Natural killer cell (primary cell): ENCODE measurements around the gene SCMH1. TPM values are rescaled to one million over a fixed set of nuclear protein-coding genes. Genes with fewer than 3 reads are reported as not detected.

Source experiments
- ATAC-seq, 3 donors: fragments of 150-1000 bp in 2 of 3; fragments of 200-7000 bp in 1 of 3; cut with Tn5 transposase; 1 replicate in 1 of 3; 2 replicates in 2 of 3; pipeline ENCODE4 v1.10.0; 2021; ENCODE audit warnings: mild to moderate bottlenecking in 2 of 3, moderate library complexity in 2 of 3
- DNase-seq, 2 donors: peaks; one replicate each; pipeline versions ENCODE4 v3.0.0 to v3.0.0-alpha.2; 2013 to 2021; ENCODE audit warnings: mixed read lengths in 1 of 2
- H3K27ac ChIP-seq: one replicate; pipeline ENCODE4 v1.5.1; 2013; ENCODE audit warnings: mild to moderate bottlenecking, low read length
- H3K27me3 ChIP-seq: one replicate; pipeline ENCODE4 v1.6.1; 2013; ENCODE audit warnings: low read length; ENCODE audit not compliant: control insufficient read depth, insufficient read depth
- H3K36me3 ChIP-seq: one replicate; pipeline ENCODE4 v1.6.1; 2013; ENCODE audit warnings: low read length; ENCODE audit not compliant: control insufficient read depth, insufficient read depth
- H3K4me1 ChIP-seq: one replicate; pipeline ENCODE4 v1.6.1; 2013; ENCODE audit warnings: low read length; ENCODE audit not compliant: control insufficient read depth, insufficient read depth
- H3K4me3 ChIP-seq: one replicate; pipeline ENCODE4 v1.5.1; 2013; ENCODE audit warnings: low read length
- H3K9me3 ChIP-seq: one replicate; pipeline ENCODE4 v1.6.1; 2013; ENCODE audit warnings: low read length; ENCODE audit not compliant: control insufficient read depth, insufficient read depth
- H3K27ac Mint-ChIP-seq, 2 donors: one replicate each; pipeline ENCODE4 v1.8.0; 2022; ENCODE audit warnings: mild to moderate bottlenecking in 2 of 2, mixed read lengths in 2 of 2, moderate library complexity in 1 of 2
- H3K27me3 Mint-ChIP-seq, 2 donors: one replicate each; pipeline ENCODE4 v1.8.0; 2022; ENCODE audit warnings: low read depth in 2 of 2, mixed read lengths in 2 of 2
- H3K36me3 Mint-ChIP-seq: one replicate; pipeline ENCODE4 v1.8.0; 2022; ENCODE audit warnings: mixed read lengths
- H3K4me1 Mint-ChIP-seq, 2 donors: one replicate each; pipeline ENCODE4 v1.8.0; 2022; ENCODE audit warnings: mixed read lengths in 2 of 2
- H3K4me3 Mint-ChIP-seq: one replicate; pipeline ENCODE4 v1.8.0; 2022; ENCODE audit warnings: mild to moderate bottlenecking, moderate library complexity, mixed read lengths
- H3K9me3 Mint-ChIP-seq, 2 donors: one replicate each; pipeline ENCODE4 v1.8.0; 2022; ENCODE audit warnings: mixed read lengths in 2 of 2
- CTCF ChIP-seq: fragments of 200-600 bp; IDR thresholded peaks from one replicate; pipeline ENCODE4 v1.8.0; 2022; ENCODE audit warnings: antibody characterized with exemption
- WGBS: methylation state at CpG from one replicate; pipeline ENCODE4 v1.1.7; 2013; ENCODE audit warnings: missing lambda C conversion rate; ENCODE audit not compliant: insufficient coverage; 5-methylcytosine and 5-hydroxymethylcytosine counted together
- intact Hi-C: fragments of 100-400 bp; cut with micrococcal nuclease; formaldehyde crosslinking; loops from one replicate; pipeline ENCODE4 v1.14.2; 2022
- total RNA-seq, 4 donors: library from RNA; stranded (reverse); fragments of 120-200 nt in 1 of 4; gene quantifications; one replicate each; pipeline versions ENCODE4 v1.2.3 to v1.2.4, GENCODE V29; 2013 to 2022

SCMH1 gene
- total RNA-seq, 3 donors from 2014 or later (not counting 1 experiment from before 2014, with no cell fraction given): 8.3 to 10.2 (median 9.1) TPM

GRCh38 chr1:41286486-41286885 is 44.4 kb upstream of the SCMH1 start:
- peaks cover 15 to 19% of the 10 kb centered on the region in 2 donors for H3K27me3 Mint-ChIP-seq
- 89% methylated on average over 3 of the region's 3 CpGs for WGBS
- H3K4me1 ChIP-seq: peaks cover 17% of the 10 kb centered on the region
- H3K4me1 Mint-ChIP-seq: peaks cover 19 to 30% of the 10 kb centered on the region in 2 donors
- DNase-seq (no peak), ATAC-seq (no peak)
- H3K4me3 ChIP-seq: no peak overlapping the region
- no peaks in the 10 kb centered on the region for H3K36me3 ChIP-seq
- no peaks in the 10 kb centered on the region for H3K9me3 ChIP-seq
- intact Hi-C loops: no loop called here
- H3K9me3 Mint-ChIP-seq: no peaks in the 10 kb centered on the region
- no peaks in the 10 kb centered on the region for H3K27me3 ChIP-seq
- no peak for TF ChIP-seq CTCF
- no peak overlapping the region for H3K4me3 Mint-ChIP-seq
- H3K36me3 Mint-ChIP-seq: no peaks in the 10 kb centered on the region
- no peak overlapping the region for H3K27ac Mint-ChIP-seq
- no peak overlapping the region for H3K27ac ChIP-seq

GRCh38 chr1:41285818-41286217 is 43.7 kb upstream of the SCMH1 start:
- H3K27me3 ChIP-seq: no peaks in the 10 kb centered on the region
- no peak for DNase-seq
- WGBS: 72% methylated on average over 4 of the region's 4 CpGs
- H3K4me3 ChIP-seq: no peak overlapping the region
- H3K36me3 ChIP-seq: no peaks in the 10 kb centered on the region
- peaks cover 12 to 14% of the 10 kb centered on the region in 2 donors for H3K27me3 Mint-ChIP-seq
- H3K9me3 Mint-ChIP-seq: no peaks in the 10 kb centered on the region
- peaks cover 17% of the 10 kb centered on the region for H3K4me1 ChIP-seq
- H3K36me3 Mint-ChIP-seq: no peaks in the 10 kb centered on the region
- no peak for TF ChIP-seq CTCF
- peaks cover 19 to 30% of the 10 kb centered on the region in 2 donors for H3K4me1 Mint-ChIP-seq
- intact Hi-C loops: no loop called here
- no peak overlapping the region for H3K4me3 Mint-ChIP-seq
- no peaks in the 10 kb centered on the region for H3K9me3 ChIP-seq
- no peak overlapping the region for H3K27ac ChIP-seq
- H3K27ac Mint-ChIP-seq: peak overlapping the region in 1 of 2 donors; percentile 40
- ATAC-seq: no peak

GRCh38 chr1:41284121-41284520 is 42.0 kb upstream of the SCMH1 start:
- peaks cover 19 to 30% of the 10 kb centered on the region in 2 donors for H3K4me1 Mint-ChIP-seq
- H3K4me3 Mint-ChIP-seq: no peak overlapping the region
- Histone ChIP-seq H3K4me3 (no peak overlapping the region), H3K4me1 (peaks cover 17% of the 10 kb centered on the region), H3K27me3 (no peaks in the 10 kb centered on the region), H3K9me3 (no peaks in the 10 kb centered on the region), H3K36me3 (no peaks in the 10 kb centered on the region), H3K27ac (no peak overlapping the region)
- DNase-seq (no peak), ATAC-seq (no peak)
- H3K27ac Mint-ChIP-seq: no peak overlapping the region
- peaks cover under 1 to 10% of the 10 kb centered on the region in 2 donors for H3K27me3 Mint-ChIP-seq
- intact Hi-C loops: no loop called here
- no peak for TF ChIP-seq CTCF
- WGBS: 92% methylated on average over 1 of the region's 2 CpGs
- no peaks in the 10 kb centered on the region for H3K36me3 Mint-ChIP-seq
- H3K9me3 Mint-ChIP-seq: no peaks in the 10 kb centered on the region

- H3K36me3 Mint-ChIP-seq: no peaks in the 10 kb centered on the region
- no peak overlapping the region for H3K27ac ChIP-seq
- intact Hi-C loops: loop anchor here (1.0 kb wide), 1 partner anchor 135 kb away; no protein-coding TSS in a partner anchor
- peaks cover 20% of the 10 kb centered on the region for H3K4me1 ChIP-seq
- WGBS: 43% methylated on average over 8 of the region's 9 CpGs
- H3K9me3 Mint-ChIP-seq: no peaks in the 10 kb centered on the region
- peaks cover 19 to 30% of the 10 kb centered on the region in 2 donors for H3K4me1 Mint-ChIP-seq
- no peak overlapping the region for H3K4me3 Mint-ChIP-seq
- DNase-seq (peak; percentile 46 to 50), ATAC-seq (peak; percentile 64 to 91 (median 82))
- no peaks in the 10 kb centered on the region for H3K9me3 ChIP-seq
- H3K4me3 ChIP-seq: no peak overlapping the region
- TF ChIP-seq CTCF: peak; percentile 91
- no peaks in the 10 kb centered on the region for H3K36me3 ChIP-seq
- no peaks in the 10 kb centered on the region for H3K27me3 ChIP-seq
- H3K27me3 Mint-ChIP-seq: peaks cover 0 to 12% of the 10 kb centered on the region in 2 donors
- H3K27ac Mint-ChIP-seq: no peak overlapping the region
Observed at GRCh38 chr1:41282679-41283317, 40.7 kb upstream of the SCMH1 start.
